ENCODE measurements around the gene REXO5. TPM values are rescaled to one million over a fixed set of nuclear protein-coding genes. Genes with fewer than 3 reads are reported as not detected.

REXO5 gene
- total and polyA plus RNA-seq, 9 of the 15 experiments (the other 6 are each of a cell fraction or from before 2014, with no cell fraction given) = 10.5 to 45.1 (median 25.4) TPM

- TF ChIP-seq ADNP (tag; IDR thresholded peaks at IDR 0.05) = no peak
- no peak for TF ChIP-seq ATF4 (CRISPR knock-in tag; IDR thresholded peaks at IDR 0.05)
- no peak for TF ChIP-seq L3MBTL2 (IDR thresholded peaks at IDR 0.05)
- TF ChIP-seq THRB (CRISPR knock-in tag; conservative IDR thresholded peaks at IDR 0.05) = no peak
- no peak for TF ChIP-seq NFE2 (IDR thresholded peaks at IDR 0.05; ENCODE audit: low read depth)
- peak; percentile 68 for TF ChIP-seq ZNF316 (IDR thresholded peaks at IDR 0.05)
- no peak for TF ChIP-seq ESRRA (IDR thresholded peaks at IDR 0.05; ENCODE audit: borderline replicate concordance, low read depth)
- TF ChIP-seq CEBPB (tag; IDR thresholded peaks at IDR 0.05) = no peak
- no peak for TF ChIP-seq TAF9B (IDR thresholded peaks at IDR 0.05; ENCODE audit: partially characterized antibody)
- TF ChIP-seq SP1 (CRISPR knock-in tag; IDR thresholded peaks at IDR 0.05) = no peak
- no peak for TF ChIP-seq KAT2B (IDR thresholded peaks at IDR 0.05; ENCODE audit: low read depth, low read length)
- peak; percentile 12 for TF ChIP-seq MEIS2 (IDR thresholded peaks at IDR 0.05; ENCODE audit: partially characterized antibody)
- TF ChIP-seq, protein P1, sequence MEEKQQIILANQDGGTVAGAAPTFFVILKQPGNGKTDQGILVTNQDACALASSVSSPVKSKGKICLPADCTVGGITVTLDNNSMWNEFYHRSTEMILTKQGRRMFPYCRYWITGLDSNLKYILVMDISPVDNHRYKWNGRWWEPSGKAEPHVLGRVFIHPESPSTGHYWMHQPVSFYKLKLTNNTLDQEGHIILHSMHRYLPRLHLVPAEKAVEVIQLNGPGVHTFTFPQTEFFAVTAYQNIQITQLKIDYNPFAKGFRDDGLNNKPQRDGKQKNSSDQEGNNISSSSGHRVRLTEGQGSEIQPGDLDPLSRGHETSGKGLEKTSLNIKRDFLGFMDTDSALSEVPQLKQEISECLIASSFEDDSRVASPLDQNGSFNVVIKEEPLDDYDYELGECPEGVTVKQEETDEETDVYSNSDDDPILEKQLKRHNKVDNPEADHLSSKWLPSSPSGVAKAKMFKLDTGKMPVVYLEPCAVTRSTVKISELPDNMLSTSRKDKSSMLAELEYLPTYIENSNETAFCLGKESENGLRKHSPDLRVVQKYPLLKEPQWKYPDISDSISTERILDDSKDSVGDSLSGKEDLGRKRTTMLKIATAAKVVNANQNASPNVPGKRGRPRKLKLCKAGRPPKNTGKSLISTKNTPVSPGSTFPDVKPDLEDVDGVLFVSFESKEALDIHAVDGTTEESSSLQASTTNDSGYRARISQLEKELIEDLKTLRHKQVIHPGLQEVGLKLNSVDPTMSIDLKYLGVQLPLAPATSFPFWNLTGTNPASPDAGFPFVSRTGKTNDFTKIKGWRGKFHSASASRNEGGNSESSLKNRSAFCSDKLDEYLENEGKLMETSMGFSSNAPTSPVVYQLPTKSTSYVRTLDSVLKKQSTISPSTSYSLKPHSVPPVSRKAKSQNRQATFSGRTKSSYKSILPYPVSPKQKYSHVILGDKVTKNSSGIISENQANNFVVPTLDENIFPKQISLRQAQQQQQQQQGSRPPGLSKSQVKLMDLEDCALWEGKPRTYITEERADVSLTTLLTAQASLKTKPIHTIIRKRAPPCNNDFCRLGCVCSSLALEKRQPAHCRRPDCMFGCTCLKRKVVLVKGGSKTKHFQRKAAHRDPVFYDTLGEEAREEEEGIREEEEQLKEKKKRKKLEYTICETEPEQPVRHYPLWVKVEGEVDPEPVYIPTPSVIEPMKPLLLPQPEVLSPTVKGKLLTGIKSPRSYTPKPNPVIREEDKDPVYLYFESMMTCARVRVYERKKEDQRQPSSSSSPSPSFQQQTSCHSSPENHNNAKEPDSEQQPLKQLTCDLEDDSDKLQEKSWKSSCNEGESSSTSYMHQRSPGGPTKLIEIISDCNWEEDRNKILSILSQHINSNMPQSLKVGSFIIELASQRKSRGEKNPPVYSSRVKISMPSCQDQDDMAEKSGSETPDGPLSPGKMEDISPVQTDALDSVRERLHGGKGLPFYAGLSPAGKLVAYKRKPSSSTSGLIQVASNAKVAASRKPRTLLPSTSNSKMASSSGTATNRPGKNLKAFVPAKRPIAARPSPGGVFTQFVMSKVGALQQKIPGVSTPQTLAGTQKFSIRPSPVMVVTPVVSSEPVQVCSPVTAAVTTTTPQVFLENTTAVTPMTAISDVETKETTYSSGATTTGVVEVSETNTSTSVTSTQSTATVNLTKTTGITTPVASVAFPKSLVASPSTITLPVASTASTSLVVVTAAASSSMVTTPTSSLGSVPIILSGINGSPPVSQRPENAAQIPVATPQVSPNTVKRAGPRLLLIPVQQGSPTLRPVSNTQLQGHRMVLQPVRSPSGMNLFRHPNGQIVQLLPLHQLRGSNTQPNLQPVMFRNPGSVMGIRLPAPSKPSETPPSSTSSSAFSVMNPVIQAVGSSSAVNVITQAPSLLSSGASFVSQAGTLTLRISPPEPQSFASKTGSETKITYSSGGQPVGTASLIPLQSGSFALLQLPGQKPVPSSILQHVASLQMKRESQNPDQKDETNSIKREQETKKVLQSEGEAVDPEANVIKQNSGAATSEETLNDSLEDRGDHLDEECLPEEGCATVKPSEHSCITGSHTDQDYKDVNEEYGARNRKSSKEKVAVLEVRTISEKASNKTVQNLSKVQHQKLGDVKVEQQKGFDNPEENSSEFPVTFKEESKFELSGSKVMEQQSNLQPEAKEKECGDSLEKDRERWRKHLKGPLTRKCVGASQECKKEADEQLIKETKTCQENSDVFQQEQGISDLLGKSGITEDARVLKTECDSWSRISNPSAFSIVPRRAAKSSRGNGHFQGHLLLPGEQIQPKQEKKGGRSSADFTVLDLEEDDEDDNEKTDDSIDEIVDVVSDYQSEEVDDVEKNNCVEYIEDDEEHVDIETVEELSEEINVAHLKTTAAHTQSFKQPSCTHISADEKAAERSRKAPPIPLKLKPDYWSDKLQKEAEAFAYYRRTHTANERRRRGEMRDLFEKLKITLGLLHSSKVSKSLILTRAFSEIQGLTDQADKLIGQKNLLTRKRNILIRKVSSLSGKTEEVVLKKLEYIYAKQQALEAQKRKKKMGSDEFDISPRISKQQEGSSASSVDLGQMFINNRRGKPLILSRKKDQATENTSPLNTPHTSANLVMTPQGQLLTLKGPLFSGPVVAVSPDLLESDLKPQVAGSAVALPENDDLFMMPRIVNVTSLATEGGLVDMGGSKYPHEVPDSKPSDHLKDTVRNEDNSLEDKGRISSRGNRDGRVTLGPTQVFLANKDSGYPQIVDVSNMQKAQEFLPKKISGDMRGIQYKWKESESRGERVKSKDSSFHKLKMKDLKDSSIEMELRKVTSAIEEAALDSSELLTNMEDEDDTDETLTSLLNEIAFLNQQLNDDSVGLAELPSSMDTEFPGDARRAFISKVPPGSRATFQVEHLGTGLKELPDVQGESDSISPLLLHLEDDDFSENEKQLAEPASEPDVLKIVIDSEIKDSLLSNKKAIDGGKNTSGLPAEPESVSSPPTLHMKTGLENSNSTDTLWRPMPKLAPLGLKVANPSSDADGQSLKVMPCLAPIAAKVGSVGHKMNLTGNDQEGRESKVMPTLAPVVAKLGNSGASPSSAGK (IDR thresholded peaks at IDR 0.05) = no peak
These were observed 80.9 kb downstream of the REXO5 start (continued) for GRCh38 chr16:20887207-20887606.
